ENCODE measurements around the gene PIK3R6. TPM values are rescaled to one million over a fixed set of nuclear protein-coding genes. Genes with fewer than 3 reads are reported as not detected.

The PIK3R6 gene
- total RNA-seq, 2 donors from 2014 or later: 0.66 TPM; not detected in 1

DNA sequence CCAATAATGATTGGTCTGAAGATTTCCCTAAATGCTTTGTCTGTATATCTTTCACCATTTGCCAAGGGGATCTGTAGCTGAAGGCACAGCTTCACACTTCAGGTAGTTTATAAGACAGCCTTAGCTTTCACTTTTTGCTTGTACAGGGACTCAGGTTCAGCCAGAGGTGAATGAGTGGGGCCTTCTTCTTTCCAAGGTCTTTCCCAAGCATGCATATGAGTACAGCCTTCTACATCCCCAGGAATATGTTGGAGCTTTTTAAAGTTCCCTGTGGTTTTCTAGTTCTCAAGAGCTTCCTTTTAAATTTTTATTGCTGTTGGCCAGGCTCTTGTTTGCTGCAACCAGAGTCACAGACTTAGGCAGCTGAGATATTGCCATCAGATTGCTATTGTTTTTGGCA is 91.2 kb downstream of the PIK3R6 start:
- no peak for ATAC-seq
- intact Hi-C loops (cut with DNase I): no loop called here

DNA sequence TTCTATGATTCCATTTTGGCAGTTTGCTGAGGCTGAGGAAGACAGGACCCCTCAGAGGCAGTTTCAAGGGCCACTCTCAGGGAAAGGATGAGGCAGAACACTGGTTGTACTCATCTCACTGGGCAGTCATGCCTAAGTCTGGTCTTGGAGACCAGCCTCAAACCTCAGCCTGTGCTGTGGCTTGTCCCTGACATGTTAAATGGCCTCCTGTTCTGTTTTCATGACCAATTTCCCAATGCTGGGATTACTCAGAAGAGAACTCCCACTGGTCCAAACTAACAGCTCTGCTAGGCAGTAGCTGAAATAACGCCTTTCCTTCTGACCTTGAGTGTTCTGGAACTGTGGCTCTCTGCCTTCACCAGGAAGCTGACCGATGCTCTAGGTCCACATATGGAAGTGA is 100.7 kb downstream of the PIK3R6 start:
- Histone ChIP-seq H3K4me1 (no peaks in the 10 kb centered on the region), H3K27me3 (no peaks in the 10 kb centered on the region), H3K4me3 (no peak overlapping the region), H3K9me3 (no peaks in the 10 kb centered on the region), H3K36me3 (replicated peaks in 1 of 2; ENCODE audit: insufficient read depth in 1 of 2, low read depth in 2 of 2) (no peaks in the 10 kb centered on the region), H3K27ac (no peak overlapping the region)
- no peak for TF ChIP-seq POLR2A (IDR thresholded peaks at IDR 0.05)
- TF ChIP-seq, protein P1, sequence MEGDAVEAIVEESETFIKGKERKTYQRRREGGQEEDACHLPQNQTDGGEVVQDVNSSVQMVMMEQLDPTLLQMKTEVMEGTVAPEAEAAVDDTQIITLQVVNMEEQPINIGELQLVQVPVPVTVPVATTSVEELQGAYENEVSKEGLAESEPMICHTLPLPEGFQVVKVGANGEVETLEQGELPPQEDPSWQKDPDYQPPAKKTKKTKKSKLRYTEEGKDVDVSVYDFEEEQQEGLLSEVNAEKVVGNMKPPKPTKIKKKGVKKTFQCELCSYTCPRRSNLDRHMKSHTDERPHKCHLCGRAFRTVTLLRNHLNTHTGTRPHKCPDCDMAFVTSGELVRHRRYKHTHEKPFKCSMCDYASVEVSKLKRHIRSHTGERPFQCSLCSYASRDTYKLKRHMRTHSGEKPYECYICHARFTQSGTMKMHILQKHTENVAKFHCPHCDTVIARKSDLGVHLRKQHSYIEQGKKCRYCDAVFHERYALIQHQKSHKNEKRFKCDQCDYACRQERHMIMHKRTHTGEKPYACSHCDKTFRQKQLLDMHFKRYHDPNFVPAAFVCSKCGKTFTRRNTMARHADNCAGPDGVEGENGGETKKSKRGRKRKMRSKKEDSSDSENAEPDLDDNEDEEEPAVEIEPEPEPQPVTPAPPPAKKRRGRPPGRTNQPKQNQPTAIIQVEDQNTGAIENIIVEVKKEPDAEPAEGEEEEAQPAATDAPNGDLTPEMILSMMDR (IDR thresholded peaks at IDR 0.05): no peak
- 79 to 83% methylated on average over 2 of the region's 2 CpGs for WGBS, 2 donors
- no peak for DNase-seq
- intact Hi-C loops (cut with DNase I): no loop called here
- ATAC-seq: no peak

More for the DNA sequence above, 91.2 kb downstream of the PIK3R6 start:
- H3K4me1 ChIP-seq: no peaks in the 10 kb centered on the region
- no peak for DNase-seq
- no peaks in the 10 kb centered on the region for H3K9me3 ChIP-seq
- no peak overlapping the region for H3K4me3 ChIP-seq
- no peak overlapping the region for H3K27ac ChIP-seq
- TF ChIP-seq, protein P1 (IDR thresholded peaks at IDR 0.05): no peak
- no peak for TF ChIP-seq POLR2A (IDR thresholded peaks at IDR 0.05)
- no peaks in the 10 kb centered on the region for H3K27me3 ChIP-seq
- H3K36me3 ChIP-seq (replicated peaks in 1 of 2; ENCODE audit: insufficient read depth in 1 of 2, low read depth in 2 of 2): no peaks in the 10 kb centered on the region

DNA sequence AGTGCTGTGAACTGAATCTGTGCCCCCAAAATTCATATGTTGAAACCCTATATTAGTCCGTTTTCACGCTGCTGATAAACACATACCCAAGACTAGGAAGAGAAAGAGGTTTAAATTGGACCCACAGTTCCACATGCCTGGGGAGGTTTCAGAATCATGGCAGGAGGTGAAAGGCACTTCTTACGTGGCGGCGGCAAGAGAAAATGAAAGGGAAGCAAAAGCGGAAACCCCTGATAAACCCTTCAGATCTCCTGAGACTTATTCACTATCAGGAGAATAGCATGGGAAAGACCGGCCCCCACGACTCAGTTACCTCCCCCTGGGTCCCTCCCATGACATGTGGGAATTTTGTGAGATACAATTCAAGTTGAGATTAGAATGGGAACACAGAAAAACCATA is 105.5 kb downstream of the PIK3R6 start:
- Histone ChIP-seq H3K27me3 (no peaks in the 10 kb centered on the region), H3K4me3 (no peak overlapping the region), H3K9me3 (no peaks in the 10 kb centered on the region), H3K36me3 (replicated peaks in 1 of 2; ENCODE audit: insufficient read depth in 1 of 2, low read depth in 2 of 2) (no peaks in the 10 kb centered on the region), H3K27ac (no peak overlapping the region), H3K4me1 (no peaks in the 10 kb centered on the region)
- intact Hi-C loops (cut with DNase I): no loop called here
- no peak for TF ChIP-seq POLR2A (IDR thresholded peaks at IDR 0.05)
- TF ChIP-seq, protein P1 (IDR thresholded peaks at IDR 0.05): no peak
- DNase-seq (no peak), ATAC-seq (no peak)
- WGBS, 2 donors: 82 to 84% methylated on average over 8 of the region's 8 CpGs

DNA sequence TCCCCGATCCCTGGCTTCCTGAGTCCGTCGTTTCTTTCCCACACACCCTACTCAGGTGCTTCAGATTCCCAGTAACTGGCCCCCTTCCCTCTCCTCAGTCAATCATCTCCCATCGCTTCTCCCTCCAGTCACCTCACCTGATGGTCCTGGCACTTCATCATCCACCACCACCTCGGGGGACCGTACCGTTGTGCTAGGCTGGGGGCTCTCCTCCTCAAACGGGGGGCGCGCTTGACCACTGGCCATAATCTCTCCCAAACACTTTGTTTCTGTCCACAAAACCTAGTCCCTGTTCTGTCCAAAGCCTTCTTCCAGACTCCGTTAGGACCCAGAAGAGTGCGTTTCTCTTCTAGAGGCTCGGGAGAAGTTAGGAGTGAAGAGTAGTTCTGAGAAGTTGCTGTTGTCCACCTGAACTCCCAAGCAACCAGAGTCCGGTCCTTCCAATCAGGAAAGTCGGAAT is 109.3 kb downstream of the PIK3R6 start, which contains the start of gene SPDYE4:
TSS of gene SPDYE4 (minus strand) at position 410 of the 460 bp plus-strand sequence. CDS start at position 246, 164 bp downstream.
- intact Hi-C loops (cut with DNase I): no loop called here
- WGBS, 2 donors: 77 to 87% methylated on average over 15 of the region's 15 CpGs
- Histone ChIP-seq H3K27me3 (no peaks in the 10 kb centered on the region), H3K9me3 (no peaks in the 10 kb centered on the region), H3K4me3 (no peak within 1 kb of the TSS), H3K27ac (no peak within 1 kb of the TSS), H3K4me1 (no peaks in the 10 kb centered on the region), H3K36me3 (replicated peaks in 1 of 2; ENCODE audit: insufficient read depth in 1 of 2, low read depth in 2 of 2) (no peaks in the 10 kb centered on the region)
- TF ChIP-seq POLR2A (IDR thresholded peaks at IDR 0.05): no peak
- TF ChIP-seq, protein P1 (IDR thresholded peaks at IDR 0.05): no peak
- no peak for ATAC-seq
- DNase-seq: no peak

DNA sequence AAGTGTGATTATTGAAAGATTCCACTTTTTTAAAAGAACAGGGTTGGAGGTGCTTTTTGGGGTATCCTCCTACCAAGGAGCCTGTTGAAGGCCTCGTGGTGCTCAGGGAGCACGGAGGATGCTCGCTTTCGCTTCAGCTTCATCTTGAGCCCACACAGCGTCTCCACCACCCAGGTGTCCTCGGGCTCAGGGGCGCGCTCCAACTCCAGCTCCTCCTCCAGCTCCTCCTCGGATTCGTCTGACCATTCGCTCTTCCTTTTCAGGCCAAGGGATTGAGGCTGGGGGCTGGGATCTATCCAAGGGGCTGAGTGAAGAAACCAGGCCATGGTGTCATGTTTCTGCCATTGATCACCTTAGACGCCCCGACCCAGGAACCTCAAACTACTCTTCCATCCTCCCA is 110.3 kb downstream of the PIK3R6 start:
- 71 to 78% methylated on average over 13 of the region's 13 CpGs for WGBS, 2 donors
- no peak overlapping the region for H3K27ac ChIP-seq
- intact Hi-C loops (cut with DNase I): no loop called here

More for the DNA sequence above, 110.3 kb downstream of the PIK3R6 start:
- H3K9me3 ChIP-seq: no peaks in the 10 kb centered on the region
- no peaks in the 10 kb centered on the region for H3K4me1 ChIP-seq
- no peak for ATAC-seq
- no peak overlapping the region for H3K4me3 ChIP-seq
- no peak for DNase-seq
- H3K36me3 ChIP-seq (replicated peaks in 1 of 2; ENCODE audit: insufficient read depth in 1 of 2, low read depth in 2 of 2): no peaks in the 10 kb centered on the region
- TF ChIP-seq POLR2A (IDR thresholded peaks at IDR 0.05): no peak
- TF ChIP-seq, protein P1 (IDR thresholded peaks at IDR 0.05): no peak
- no peaks in the 10 kb centered on the region for H3K27me3 ChIP-seq
